HepG2 (cell line): ENCODE results near the gene PYCARD. TPM values are rescaled to one million over a fixed set of nuclear protein-coding genes. Genes with fewer than 3 reads are reported as not detected.

Source experiments
- ATAC-seq: fragments of 200-7000 bp; cut with Tn5 transposase; 3 replicates; pipeline ENCODE4 v1.9.1; 2020; ENCODE audit warnings: mild to moderate bottlenecking, moderate library complexity
- BruUV-seq: library from RNA; stranded (reverse); fragments of 400-500 nt; replicated peaks from 2 replicates; lab custom pipeline; 2021; lab: Mats Ljungman, UMichigan
- CTCF ChIA-PET: fragments of 300-600 bp; formaldehyde crosslinking; extraction: SDS; loops from one replicate; lab custom pipeline; 2021; ENCODE audit warnings: low total read pairs, inconsistent platforms, low intra/inter-chr PET ratio; lab: Yijun Ruan, JAX
- POLR2A ChIA-PET: fragments of 350-600 bp; sonication (Branson Sonifier 250); formaldehyde crosslinking; loops from one replicate; lab custom pipeline; 2020; ENCODE audit warnings: antibody characterized with exemption, inconsistent platforms; lab: Yijun Ruan, JAX
- DNase-seq: peaks from one replicate; pipeline ENCODE4 v3.0.0-alpha.2; 2015; ENCODE audit warnings: low spot score
- FAIRE-seq: peaks from 3 replicates; lab custom pipeline; 2011; peaks lifted over from hg19 to GRCh38; lab: Jason Lieb, UNC
- H2AFZ ChIP-seq: one replicate; pipeline ENCODE4 v1.6.1; 2011; ENCODE audit warnings: low read length, inconsistent platforms
- H3K27ac ChIP-seq: fragments of 300-600 bp; 3 replicates; pipeline ENCODE4 v1.8.0; 2011; ENCODE audit warnings: mixed run types, mild to moderate bottlenecking, mixed read lengths, low read length, inconsistent platforms; ENCODE audit not compliant: insufficient read depth; ENCODE audit errors: extremely low read length
- H3K27me3 ChIP-seq, 2 experiments: fragments of 200-600 bp in 1 of 2; 2 replicates in 1 of 2; 3 replicates in 1 of 2; pipeline versions ENCODE4 v1.6.0 to v1.8.0; 2011; ENCODE audit warnings: low read length in 2 of 2, mild to moderate bottlenecking in 2 of 2, moderate library complexity in 2 of 2, inconsistent platforms in 1 of 2; ENCODE audit not compliant: insufficient read depth in 2 of 2, control insufficient read depth in 1 of 2
- H3K36me3 ChIP-seq, 2 experiments: fragments of 200-600 bp in 1 of 2; replicated peaks in 1 of 2; 2 replicates in 1 of 2; 3 replicates in 1 of 2; pipeline versions ENCODE4 v1.5.1 to v1.8.0; 2011; ENCODE audit warnings: low read length in 2 of 2, inconsistent platforms in 1 of 2; ENCODE audit not compliant: insufficient read depth in 2 of 2, control insufficient read depth in 1 of 2
- H3K4me1 ChIP-seq: 2 replicates; pipeline ENCODE4 v1.5.1; 2012; ENCODE audit warnings: low read length, inconsistent platforms; ENCODE audit not compliant: insufficient read depth
- H3K4me2 ChIP-seq: 2 replicates; pipeline ENCODE4 v1.6.0; 2011; ENCODE audit warnings: low read depth, low read length, inconsistent platforms
- H3K4me3 ChIP-seq, 3 experiments: fragments of 200-600 bp in 1 of 3; sonication (generic), shearing (Covaris generic) in 1 of 3; replicated peaks in 1 of 3; 2 replicates each; pipeline ENCODE4 v1.5.1; 2011 to 2016; ENCODE audit warnings: low read length in 3 of 3, inconsistent platforms in 2 of 3, low read depth in 2 of 3, mild to moderate bottlenecking in 2 of 3, control low read depth in 1 of 3, mixed read lengths in 1 of 3; ENCODE audit not compliant: insufficient read depth in 1 of 3
- H3K79me2 ChIP-seq: one replicate; pipeline ENCODE4 v1.6.1; 2011; ENCODE audit warnings: low read length, inconsistent platforms; ENCODE audit not compliant: insufficient read depth
- H3K9ac ChIP-seq: 2 replicates; pipeline ENCODE4 v1.6.0; 2011; ENCODE audit warnings: mild to moderate bottlenecking, low read depth, low read length, inconsistent platforms; ENCODE audit not compliant: insufficient read depth
- H3K9me3 ChIP-seq: 2 replicates; pipeline ENCODE4 v1.5.1; 2012; ENCODE audit warnings: mild to moderate bottlenecking, low read length
- H4K20me1 ChIP-seq: 2 replicates; pipeline ENCODE4 v1.6.0; 2011; ENCODE audit warnings: inconsistent platforms, mild to moderate bottlenecking, low read length, moderate library complexity; ENCODE audit not compliant: insufficient read depth
- ATAD3A ChIP-seq: sonication (generic); formaldehyde crosslinking; IDR thresholded peaks from 2 replicates; pipeline ENCODE4 v1.4.0; 2020; ENCODE audit warnings: missing genetic modification reagents
- NAIF1 ChIP-seq: sonication (generic); formaldehyde crosslinking; IDR thresholded peaks from 2 replicates; pipeline ENCODE4 v1.5.0; 2020; ENCODE audit warnings: mild to moderate bottlenecking, missing genetic modification reagents, borderline replicate concordance
- PAWR ChIP-seq: sonication (generic); formaldehyde crosslinking; IDR thresholded peaks from 2 replicates; pipeline ENCODE4 v1.4.0; 2020; ENCODE audit warnings: missing genetic modification reagents, mild to moderate bottlenecking, borderline replicate concordance
- RBM22 ChIP-seq: fragments of 200-400 bp; formaldehyde crosslinking; optimal IDR thresholded peaks from 2 replicates; pipeline ENCODE3; 2017; ENCODE audit warnings: mild to moderate bottlenecking, low read length, moderate library complexity
- SALL2 ChIP-seq: sonication (generic); formaldehyde crosslinking; IDR thresholded peaks from 2 replicates; pipeline ENCODE4 v1.8.1; 2023; ENCODE audit warnings: mild to moderate bottlenecking, missing genetic modification reagents, inconsistent platforms
- SKI ChIP-seq: fragments of 450-650 bp; IDR thresholded peaks from one replicate; pipeline ENCODE4 v1.6.1; 2018; ENCODE audit warnings: mild to moderate bottlenecking; ENCODE audit not compliant: partially characterized antibody
- STAT6 ChIP-seq: sonication (generic); formaldehyde crosslinking; IDR thresholded peaks from 2 replicates; pipeline ENCODE4 v1.4.0; 2020; ENCODE audit warnings: missing genetic modification reagents, mild to moderate bottlenecking, borderline replicate concordance
- ZBTB20 ChIP-seq: sonication (generic); formaldehyde crosslinking; IDR thresholded peaks from 2 replicates; pipeline ENCODE4 v1.8.1; 2023; ENCODE audit warnings: missing genetic modification reagents, low read depth, mild to moderate bottlenecking, borderline replicate concordance
- ZNF451 ChIP-seq: sonication (generic); formaldehyde crosslinking; IDR thresholded peaks from 2 replicates; pipeline ENCODE4 v1.5.0; 2020; ENCODE audit warnings: mild to moderate bottlenecking, missing genetic modification reagents
- ZNF512B ChIP-seq: sonication (generic); formaldehyde crosslinking; IDR thresholded peaks from 2 replicates; pipeline ENCODE4 v1.5.1; 2020; ENCODE audit warnings: missing genetic modification reagents, mild to moderate bottlenecking, borderline replicate concordance
- WGBS: methylation state at CpG from one replicate; pipeline ENCODE4 v1.1.6; 2017; ENCODE audit warnings: low lambda C conversion rate; 5-methylcytosine and 5-hydroxymethylcytosine counted together
- in situ Hi-C: cut with HindIII; loops from 2 replicates; pipeline ENCODE4 v1.10.0; 2017; ENCODE audit warnings: low pct_unique_long_range_greater_than_20kb; ENCODE audit not compliant: extremely low pct_ligation_motif_present
- intact Hi-C: fragments of 100-400 bp; cut with micrococcal nuclease; formaldehyde crosslinking; loops from one replicate; pipeline ENCODE4 v1.10.0; 2022; ENCODE audit not compliant: unreplicated experiment
- polyA plus RNA-seq, 8 experiments: library from polyadenylated mRNA; depleted of rRNA in 3 of 8; stranded (reverse) in 7 of 8; unstranded in 1 of 8; fragments of >200 nt; fragmentation: Illumina TruSeq in 4 of 8; extraction: Trizol in 4 of 8; gene quantifications; 2 replicates each; pipeline versions ENCODE4 v1.2.1 to v1.2.3, GENCODE V29; 2011 to 2016; ENCODE audit warnings: low read depth in 4 of 8, missing spikeins in 1 of 8, mixed read lengths in 1 of 8; ENCODE audit not compliant: insufficient read depth in 1 of 8
- total RNA-seq, 5 experiments: library from RNA; depleted of rRNA; stranded (reverse); fragments of >200 nt; fragmentation: Illumina TruSeq; extraction: Trizol; gene quantifications; 2 replicates each; pipeline ENCODE4 v1.2.3, GENCODE V29; 2016; ENCODE audit warnings: low read depth in 1 of 5

PYCARD gene
- total and polyA plus RNA-seq, 2 of the 13 experiments (the other 11 are each of a cell fraction or from before 2014, with no cell fraction given) = 4.8 to 9.2 TPM

GRCh38 chr16:31250782-31251384, 48.3 kb upstream of the PYCARD start:
- Histone ChIP-seq H3K79me2 (no peaks in the 10 kb centered on the region), H3K9me3 (no peaks in the 10 kb centered on the region), H3K27ac (no peak overlapping the region), H3K4me2 (no peak overlapping the region), H3K4me1 (peaks cover 10% of the 10 kb centered on the region), H3K36me3 (no peaks in the 10 kb centered on the region), H3K4me3 (no peak overlapping the region), H4K20me1 (no peaks in the 10 kb centered on the region), H2AFZ (no peak overlapping the region), H3K27me3 (peaks cover 2 to 4% of the 10 kb centered on the region in 2 experiments; a peak in 2 of 5 replicates), H3K9ac (no peak overlapping the region)
- intact Hi-C loops (no loop called here), in situ Hi-C loops (no loop called here)
- CTCF ChIA-PET = no interaction called here
- POLR2A ChIA-PET = no interaction called here
- ATAC-seq (peak; percentile 51; the same call in 2 of the 3 replicates), FAIRE-seq (no peak), DNase-seq (no peak)
- 47% methylated on average over 6 of the region's 7 CpGs for WGBS
- TF ChIP-seq RBM22 = no peak
- no peak for TF ChIP-seq SKI
- TF ChIP-seq ZBTB20 (CRISPR knock-in tag) = no peak
- no peak for TF ChIP-seq ZNF512B (CRISPR knock-in tag)
- no peak for TF ChIP-seq ATAD3A (CRISPR knock-in tag)
- no peak for TF ChIP-seq PAWR
- no peak for TF ChIP-seq ZNF451 (CRISPR knock-in tag)
- no peak for TF ChIP-seq SALL2 (CRISPR knock-in tag)
- no peak for TF ChIP-seq STAT6 (CRISPR knock-in tag)
- no peak for TF ChIP-seq NAIF1 (CRISPR knock-in tag)
- no TSS peak for BruUV-seq
